ENCODE results near the gene METRNL. TPM values are rescaled to one million over a fixed set of nuclear protein-coding genes. Genes with fewer than 3 reads are reported as not detected.

The METRNL gene
- total RNA-seq, 1 experiment from 2014 or later, result 30.6 TPM

- peaks cover 31% of the 10 kb centered on the region for H3K4me1 ChIP-seq (ENCODE audit: insufficient read depth, low read length)
- H3K9me3 ChIP-seq (ENCODE audit: low read length), result no peaks in the 10 kb centered on the region
- DNase-seq (no peak), ATAC-seq (no peak)
- no peak overlapping the region for H2AFZ ChIP-seq (ENCODE audit: low read length)
- 0 out of 2 replicates have a peak, but pooled peaks cover 22% of the 10 kb centered on the region for H3K79me2 ChIP-seq (ENCODE audit: low read length)
- no peak overlapping the region for H3K9ac ChIP-seq (ENCODE audit: low read length)
- no peak overlapping the region for H3K4me2 ChIP-seq (ENCODE audit: low read length)
- BruUV-seq (replicated peaks), result no TSS peak
- POLR2A ChIA-PET (ENCODE audit: unreplicated experiment), result no interaction called here
- intact Hi-C loops (cut with micrococcal nuclease), result no loop called here
- TF ChIP-seq EZH2 (IDR thresholded peaks at IDR 0.05; ENCODE audit: low read length, unreplicated experiment) (no peak), EZH2phosphoT487 (IDR thresholded peaks at IDR 0.05; ENCODE audit: borderline replicate concordance, low read length) (no peak), CTCF (conservative IDR thresholded peaks at IDR 0.05; ENCODE audit: low read depth, low read length) (no peak)
- H3K9me2 ChIP-seq (replicated peaks; ENCODE audit: low read length), result no peaks in the 10 kb centered on the region
- no peak overlapping the region for H3K4me3 ChIP-seq (ENCODE audit: low read length)
- no peak overlapping the region for H3K27ac ChIP-seq (ENCODE audit: low read length)
- no peaks in the 10 kb centered on the region for H3F3A ChIP-seq (ENCODE audit: low read length, unreplicated experiment)
- no peaks in the 10 kb centered on the region for H4K20me1 ChIP-seq (ENCODE audit: low read length)
- H3K27me3 ChIP-seq (ENCODE audit: low read length), result 0 out of 2 replicates have a peak, but pooled peaks cover 6% of the 10 kb centered on the region
- no peaks in the 10 kb centered on the region for H3K36me3 ChIP-seq (ENCODE audit: low read depth, low read length)
- CTCF ChIA-PET, result no interaction called here
Measured at GRCh38 chr17:83082424-83082823, 3.0 kb downstream of the METRNL start.

- CTCF ChIA-PET, result no interaction called here
Measured at GRCh38 chr17:83082909-83083367, 3.5 kb downstream of the METRNL start.

More at GRCh38 chr17:83082909-83083367, 3.5 kb downstream of the METRNL start:
- 0 out of 2 replicates have a peak, but pooled peaks cover 6% of the 10 kb centered on the region for H3K27me3 ChIP-seq (ENCODE audit: low read length)
- peak overlapping the region; percentile 47 for H3K27ac ChIP-seq (ENCODE audit: low read length)
- H3K4me3 ChIP-seq (ENCODE audit: low read length), result no peak overlapping the region
- no TSS peak for BruUV-seq (replicated peaks)
- peaks cover 31% of the 10 kb centered on the region for H3K4me1 ChIP-seq (ENCODE audit: insufficient read depth, low read length)
- no peaks in the 10 kb centered on the region for H3K9me2 ChIP-seq (replicated peaks; ENCODE audit: low read length)
- POLR2A ChIA-PET (ENCODE audit: unreplicated experiment), result no interaction called here
- H2AFZ ChIP-seq (ENCODE audit: low read length), result no peak overlapping the region
- intact Hi-C loops (cut with micrococcal nuclease), result no loop called here
- H3F3A ChIP-seq (ENCODE audit: low read length, unreplicated experiment), result no peaks in the 10 kb centered on the region
- no peak overlapping the region for H3K9ac ChIP-seq (ENCODE audit: low read length)
- TF ChIP-seq EZH2 (IDR thresholded peaks at IDR 0.05; ENCODE audit: low read length, unreplicated experiment), result no peak
- TF ChIP-seq CTCF (conservative IDR thresholded peaks at IDR 0.05; ENCODE audit: low read depth, low read length), result no peak
- no peak for TF ChIP-seq EZH2phosphoT487 (IDR thresholded peaks at IDR 0.05; ENCODE audit: borderline replicate concordance, low read length)
- DNase-seq, result no peak
- ATAC-seq, result no peak
- H3K9me3 ChIP-seq (ENCODE audit: low read length), result no peaks in the 10 kb centered on the region
- no peaks in the 10 kb centered on the region for H4K20me1 ChIP-seq (ENCODE audit: low read length)
- no peaks in the 10 kb centered on the region for H3K36me3 ChIP-seq (ENCODE audit: low read depth, low read length)
- 0 out of 2 replicates have a peak, but pooled peaks cover 22% of the 10 kb centered on the region for H3K79me2 ChIP-seq (ENCODE audit: low read length)
- H3K4me2 ChIP-seq (ENCODE audit: low read length), result peak overlapping the region; percentile 54

Data from PC-3 (cell line).